ENCODE data around the gene BRPF3.

Gene BRPF3

GRCh38 chr6:36273802-36274514 is 77.4 kb downstream of the BRPF3 start:
- TF ChIP-seq CTCF (conservative IDR thresholded peaks at IDR 0.05; ENCODE audit: low read depth, low read length) = no peak

GRCh38 chr6:36276581-36277536 is 80.3 kb downstream of the BRPF3 start:
- no peak for DNase-seq (ENCODE audit: low read depth)
- TF ChIP-seq CTCF (conservative IDR thresholded peaks at IDR 0.05; ENCODE audit: low read depth, low read length) = no peak
- H3K4me3 ChIP-seq (ENCODE audit: low read length) = no peak overlapping the region

More at GRCh38 chr6:36273802-36274514, 77.4 kb downstream of the BRPF3 start:
- H3K4me3 ChIP-seq (ENCODE audit: low read length) = no peak overlapping the region
- no peak for DNase-seq (ENCODE audit: low read depth)

- TF ChIP-seq CTCF (conservative IDR thresholded peaks at IDR 0.05; ENCODE audit: low read depth, low read length) = no peak
Observed at GRCh38 chr6:36277946-36278470, 81.5 kb downstream of the BRPF3 start.

GRCh38 chr6:36280467-36280866 is 83.9 kb downstream of the BRPF3 start:
- DNase-seq (ENCODE audit: low read depth) = no peak
- TF ChIP-seq CTCF (conservative IDR thresholded peaks at IDR 0.05; ENCODE audit: low read depth, low read length) = no peak
- no peak overlapping the region for H3K4me3 ChIP-seq (ENCODE audit: low read length)

More at GRCh38 chr6:36277946-36278470, 81.5 kb downstream of the BRPF3 start:
- no peak overlapping the region for H3K4me3 ChIP-seq (ENCODE audit: low read length)
- DNase-seq (ENCODE audit: low read depth) = no peak

GRCh38 chr6:36280983-36281382 is 84.4 kb downstream of the BRPF3 start:
- no peak for DNase-seq (ENCODE audit: low read depth)
- no peak for TF ChIP-seq CTCF (conservative IDR thresholded peaks at IDR 0.05; ENCODE audit: low read depth, low read length)
- H3K4me3 ChIP-seq (ENCODE audit: low read length) = no peak overlapping the region
